ENCODE results near the gene FAM229A. TPM values are rescaled to one million over a fixed set of nuclear protein-coding genes. Genes with fewer than 3 reads are reported as not detected.

Gene FAM229A
- total and polyA plus RNA-seq, 9 of the 15 experiments (the other 6 are each of a cell fraction or from before 2014, with no cell fraction given), result 0.04 to 21.6 (median 7.4) TPM

GRCh38 chr1:32400876-32401631, 38.8 kb upstream of the FAM229A start (continued):
- TF ChIP-seq COPS2 (conservative IDR thresholded peaks at IDR 0.05) (no peak), ZNF518B (CRISPR knock-in tag; IDR thresholded peaks at IDR 0.05) (no peak), HDAC8 (tag; IDR thresholded peaks at IDR 0.05) (no peak), RBM39 (optimal IDR thresholded peaks at IDR 0.05; ENCODE audit: low read depth, low read length) (no peak), SRSF7 (optimal IDR thresholded peaks at IDR 0.05; ENCODE audit: low read depth, low read length) (no peak), ZNF24 (IDR thresholded peaks at IDR 0.05) (no peak), MED1 (CRISPR knock-in tag; IDR thresholded peaks at IDR 0.05; ENCODE audit: borderline replicate concordance) (no peak), ZBTB2 (IDR thresholded peaks at IDR 0.05) (no peak), RBBP5 (IDR thresholded peaks at IDR 0.05; ENCODE audit: borderline replicate concordance, insufficient read depth, low read length, poor library complexity, severe bottlenecking) (no peak), TGIF2 (CRISPR knock-in tag; IDR thresholded peaks at IDR 0.05) (no peak), UBTF (IDR thresholded peaks at IDR 0.05; ENCODE audit: borderline replicate concordance in 1 of 2, low read depth in 2 of 2, low read length in 2 of 2) (peak in 1 of 2 experiments; percentile 22; a peak in 1 of 4 replicates), CBX1 (IDR thresholded peaks at IDR 0.05; ENCODE audit: low read depth) (no peak)

Measured in K562 (cell line).